SK-N-SH (cell line): ENCODE measurements around the gene CDC42SE1.

ENCODE experiments used
- CTCF ChIP-seq: fragments of 200-600 bp; sonication (generic); IDR thresholded peaks from 2 replicates; pipeline ENCODE4 v1.6.1; 2017; ENCODE audit warnings: antibody characterized with exemption, mild to moderate bottlenecking, moderate library complexity
- JUND ChIP-seq: IDR thresholded peaks from 2 replicates; pipeline ENCODE4 v1.4.0; 2012
- MXI1 ChIP-seq: IDR thresholded peaks from 2 replicates; pipeline ENCODE4 v1.6.1; 2012; ENCODE audit warnings: mild to moderate bottlenecking, low read depth, low read length, improper control_type of control experiment
- RAD21 ChIP-seq: IDR thresholded peaks from 2 replicates; pipeline ENCODE4 v1.6.1; 2012; ENCODE audit warnings: mild to moderate bottlenecking, low read length
- SMC3 ChIP-seq: IDR thresholded peaks from 2 replicates; pipeline ENCODE4 v1.6.1; 2012; ENCODE audit warnings: low read depth, low read length, improper control_type of control experiment
- TF ChIP-seq, protein P1 (sequence below): fragments of 150-350 bp; IDR thresholded peaks from 2 replicates; pipeline ENCODE4 v1.6.1; 2017; ENCODE audit warnings: antibody characterized with exemption, low read length, low read depth, borderline replicate concordance

GRCh38 chr1:151011154-151011850 is 48.1 kb downstream of the CDC42SE1 start:
- TF ChIP-seq CTCF (no peak), SMC3 (no peak), RAD21 (no peak), JUND (no peak), MXI1 (no peak)
- TF ChIP-seq, protein P1, sequence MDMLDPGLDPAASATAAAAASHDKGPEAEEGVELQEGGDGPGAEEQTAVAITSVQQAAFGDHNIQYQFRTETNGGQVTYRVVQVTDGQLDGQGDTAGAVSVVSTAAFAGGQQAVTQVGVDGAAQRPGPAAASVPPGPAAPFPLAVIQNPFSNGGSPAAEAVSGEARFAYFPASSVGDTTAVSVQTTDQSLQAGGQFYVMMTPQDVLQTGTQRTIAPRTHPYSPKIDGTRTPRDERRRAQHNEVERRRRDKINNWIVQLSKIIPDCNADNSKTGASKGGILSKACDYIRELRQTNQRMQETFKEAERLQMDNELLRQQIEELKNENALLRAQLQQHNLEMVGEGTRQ, result no peak
